Measurements from ENCODE around the gene SNAI3.
"Not testable (repeated sequence)": the region's sequence is repeated elsewhere in the genome, so short reads cannot be mapped to it uniquely, and the experiment has no call there.

SNAI3 gene

GRCh38 chr16:88671806-88672205 lies 14.5 kb downstream of the SNAI3 start:
- DNase-seq (ENCODE audit: low read depth in 1 of 2, low spot score in 1 of 2), result no peak

- no peak for DNase-seq (ENCODE audit: low read depth in 1 of 2, low spot score in 1 of 2)
Measured at GRCh38 chr16:88669980-88670379, 16.3 kb downstream of the SNAI3 start.

- DNase-seq (ENCODE audit: low read depth in 1 of 2, low spot score in 1 of 2), result not testable (repeated sequence)
Measured at GRCh38 chr16:88669493-88669892, 16.8 kb downstream of the SNAI3 start.

- no peak for DNase-seq (ENCODE audit: low read depth in 1 of 2, low spot score in 1 of 2)
Measured at GRCh38 chr16:88667461-88667860, 18.8 kb downstream of the SNAI3 start.

- DNase-seq (ENCODE audit: low read depth in 1 of 2, low spot score in 1 of 2), result no peak
Measured at GRCh38 chr16:88665570-88665969, 20.7 kb downstream of the SNAI3 start.

GRCh38 chr16:88665148-88665547 lies 21.2 kb downstream of the SNAI3 start:
- no peak for DNase-seq (ENCODE audit: low read depth in 1 of 2, low spot score in 1 of 2)

- DNase-seq (ENCODE audit: low read depth in 1 of 2, low spot score in 1 of 2), result peak; percentile 89 to 91
Measured at GRCh38 chr16:88662843-88663606, 23.3 kb downstream of the SNAI3 start, which contains the start of gene MVD. TSS of gene MVD (minus strand) at chr16:88663091. CDS start at chr16:88663080, 11 bp downstream.

- DNase-seq (ENCODE audit: low read depth in 1 of 2, low spot score in 1 of 2), result no peak
Measured at GRCh38 chr16:88662222-88662842, 24.0 kb downstream of the SNAI3 start.

GRCh38 chr16:88661468-88661867 lies 24.8 kb downstream of the SNAI3 start:
- no peak for DNase-seq (ENCODE audit: low read depth in 1 of 2, low spot score in 1 of 2)

- no peak for DNase-seq (ENCODE audit: low read depth in 1 of 2, low spot score in 1 of 2)
Measured at GRCh38 chr16:88659160-88659559, 27.1 kb downstream of the SNAI3 start.

- DNase-seq (ENCODE audit: low read depth in 1 of 2, low spot score in 1 of 2), result no peak
Measured at GRCh38 chr16:88658714-88659113, 27.6 kb downstream of the SNAI3 start.

- no peak for DNase-seq (ENCODE audit: low read depth in 1 of 2, low spot score in 1 of 2)
Measured at GRCh38 chr16:88657371-88657770, 28.9 kb downstream of the SNAI3 start.

GRCh38 chr16:88656291-88656980 lies 29.9 kb downstream of the SNAI3 start:
- DNase-seq (ENCODE audit: low read depth in 1 of 2, low spot score in 1 of 2), result no peak

GRCh38 chr16:88655733-88656281 lies 30.5 kb downstream of the SNAI3 start:
- no peak for DNase-seq (ENCODE audit: low read depth in 1 of 2, low spot score in 1 of 2)

GRCh38 chr16:88655053-88655732 lies 31.1 kb downstream of the SNAI3 start:
- DNase-seq (ENCODE audit: low read depth in 1 of 2, low spot score in 1 of 2), result no peak

- DNase-seq (ENCODE audit: low read depth in 1 of 2, low spot score in 1 of 2), result no peak
Measured at GRCh38 chr16:88654363-88655052, 31.8 kb downstream of the SNAI3 start.

GRCh38 chr16:88653596-88654362 lies 32.5 kb downstream of the SNAI3 start:
- no peak for DNase-seq (ENCODE audit: low read depth in 1 of 2, low spot score in 1 of 2)

- no peak for DNase-seq (ENCODE audit: low read depth in 1 of 2, low spot score in 1 of 2)
Measured at GRCh38 chr16:88653101-88653500, 33.2 kb downstream of the SNAI3 start.

GRCh38 chr16:88652762-88653063 lies 33.6 kb downstream of the SNAI3 start:
- no peak for DNase-seq (ENCODE audit: low read depth in 1 of 2, low spot score in 1 of 2)

All from stimulated activated CD4-positive, alpha-beta T cell treated with anti-CD3 and anti-CD28 coated beads, Interleukin-15, amount 100 ng/mL, for 1 hour (primary cell).